ENCODE results near the gene C1R.

Gene C1R

GRCh38 chr12:7069386-7069785, 22.9 kb downstream of the C1R start:
- no peaks in the 10 kb centered on the region for H4K20me1 ChIP-seq (ENCODE audit: insufficient read depth)
- H3K4me1 ChIP-seq (ENCODE audit: low read depth, poor library complexity, severe bottlenecking) = no peaks in the 10 kb centered on the region
- H3K4me2 ChIP-seq = no peak overlapping the region
- no peak for TF ChIP-seq CTCF (conservative IDR thresholded peaks at IDR 0.05; ENCODE audit: low read depth, low read length)
- no peak overlapping the region for H3K9ac ChIP-seq
- no peaks in the 10 kb centered on the region for H3K79me2 ChIP-seq (ENCODE audit: insufficient read depth, low read depth)
- no peak overlapping the region for H3K4me3 ChIP-seq (IDR thresholded peaks at IDR 0.05; ENCODE audit: insufficient read depth, low read depth, low read length)
- no peak overlapping the region for H3K27ac ChIP-seq
- no peak overlapping the region for H2AFZ ChIP-seq (ENCODE audit: low read depth)
- no peaks in the 10 kb centered on the region for H3K27me3 ChIP-seq (ENCODE audit: insufficient read depth, low read depth)
- no peaks in the 10 kb centered on the region for H3K36me3 ChIP-seq (ENCODE audit: insufficient read depth)

- Histone ChIP-seq H3K9ac (no peak overlapping the region), H3K36me3 (ENCODE audit: insufficient read depth) (no peaks in the 10 kb centered on the region), H3K27me3 (ENCODE audit: insufficient read depth, low read depth) (no peaks in the 10 kb centered on the region), H3K27ac (no peak overlapping the region), H3K4me3 (IDR thresholded peaks at IDR 0.05; ENCODE audit: insufficient read depth, low read depth, low read length) (no peak overlapping the region), H4K20me1 (ENCODE audit: insufficient read depth) (no peaks in the 10 kb centered on the region), H3K79me2 (ENCODE audit: insufficient read depth, low read depth) (no peaks in the 10 kb centered on the region), H3K4me1 (ENCODE audit: low read depth, poor library complexity, severe bottlenecking) (no peaks in the 10 kb centered on the region), H2AFZ (ENCODE audit: low read depth) (no peak overlapping the region), H3K4me2 (no peak overlapping the region)
- no peak for TF ChIP-seq CTCF (conservative IDR thresholded peaks at IDR 0.05; ENCODE audit: low read depth, low read length)
These were observed 23.3 kb downstream of the C1R start for GRCh38 chr12:7068994-7069346.

- H3K4me2 ChIP-seq = no peak overlapping the region
- no peak for TF ChIP-seq CTCF (conservative IDR thresholded peaks at IDR 0.05; ENCODE audit: low read depth, low read length)
- H2AFZ ChIP-seq (ENCODE audit: low read depth) = no peak overlapping the region
- H3K9ac ChIP-seq = no peak overlapping the region
- H3K36me3 ChIP-seq (ENCODE audit: insufficient read depth) = no peaks in the 10 kb centered on the region
- no peak overlapping the region for H3K4me3 ChIP-seq (IDR thresholded peaks at IDR 0.05; ENCODE audit: insufficient read depth, low read depth, low read length)
- H4K20me1 ChIP-seq (ENCODE audit: insufficient read depth) = no peaks in the 10 kb centered on the region
- no peaks in the 10 kb centered on the region for H3K79me2 ChIP-seq (ENCODE audit: insufficient read depth, low read depth)
- no peaks in the 10 kb centered on the region for H3K4me1 ChIP-seq (ENCODE audit: low read depth, poor library complexity, severe bottlenecking)
- no peaks in the 10 kb centered on the region for H3K27me3 ChIP-seq (ENCODE audit: insufficient read depth, low read depth)
- no peak overlapping the region for H3K27ac ChIP-seq
These were observed 23.8 kb downstream of the C1R start for GRCh38 chr12:7068240-7068993.

GRCh38 chr12:7067096-7067495, 25.1 kb downstream of the C1R start:
- no peak overlapping the region for H3K4me2 ChIP-seq
- no peak overlapping the region for H3K9ac ChIP-seq
- H3K27me3 ChIP-seq (ENCODE audit: insufficient read depth, low read depth) = no peaks in the 10 kb centered on the region
- no peak for TF ChIP-seq CTCF (conservative IDR thresholded peaks at IDR 0.05; ENCODE audit: low read depth, low read length)
- H3K36me3 ChIP-seq (ENCODE audit: insufficient read depth) = no peaks in the 10 kb centered on the region
- no peak overlapping the region for H2AFZ ChIP-seq (ENCODE audit: low read depth)
- no peak overlapping the region for H3K27ac ChIP-seq
- no peaks in the 10 kb centered on the region for H4K20me1 ChIP-seq (ENCODE audit: insufficient read depth)
- H3K4me1 ChIP-seq (ENCODE audit: low read depth, poor library complexity, severe bottlenecking) = no peaks in the 10 kb centered on the region
- no peaks in the 10 kb centered on the region for H3K79me2 ChIP-seq (ENCODE audit: insufficient read depth, low read depth)
- no peak overlapping the region for H3K4me3 ChIP-seq (IDR thresholded peaks at IDR 0.05; ENCODE audit: insufficient read depth, low read depth, low read length)

All from KMS-11 (cell line).